ENCODE data around the gene KITLG.

KITLG gene

GRCh38 chr12:88493636-88494035 lies 86.6 kb downstream of the KITLG start:
- ATAC-seq: peak; percentile 36; the same call in 1 of the 3 replicates
- TF ChIP-seq ZFP30 (CRISPR knock-in tag; IDR thresholded peaks at IDR 0.05) (no peak), GLIS3 (CRISPR knock-in tag; IDR thresholded peaks at IDR 0.05) (no peak), ESRRG (CRISPR knock-in tag; IDR thresholded peaks at IDR 0.05) (no peak), PPARA (CRISPR knock-in tag; IDR thresholded peaks at IDR 0.05; ENCODE audit: borderline replicate concordance) (no peak), ARNTL (CRISPR knock-in tag; IDR thresholded peaks at IDR 0.05; ENCODE audit: borderline replicate concordance, low read depth) (no peak), CSRNP3 (CRISPR knock-in tag; IDR thresholded peaks at IDR 0.05) (no peak), ZFP3 (CRISPR knock-in tag; IDR thresholded peaks at IDR 0.05) (no peak), CSDC2 (CRISPR knock-in tag; IDR thresholded peaks at IDR 0.05) (no peak), ZC3H10 (CRISPR knock-in tag; IDR thresholded peaks at IDR 0.05) (no peak), TCF4 (CRISPR knock-in tag; IDR thresholded peaks at IDR 0.05; ENCODE audit: borderline replicate concordance) (no peak), RARB (CRISPR knock-in tag; IDR thresholded peaks at IDR 0.05) (no peak), ISL1 (CRISPR knock-in tag; IDR thresholded peaks at IDR 0.05) (no peak), TOX (CRISPR knock-in tag; IDR thresholded peaks at IDR 0.05; ENCODE audit: borderline replicate concordance) (no peak), ZNF70 (CRISPR knock-in tag; IDR thresholded peaks at IDR 0.05) (no peak), SNAI2 (CRISPR knock-in tag; IDR thresholded peaks at IDR 0.05) (no peak), OSR1 (CRISPR knock-in tag; IDR thresholded peaks at IDR 0.05) (no peak)

- TF ChIP-seq ZC3H10 (CRISPR knock-in tag; IDR thresholded peaks at IDR 0.05) (no peak), PATZ1 (CRISPR knock-in tag; IDR thresholded peaks at IDR 0.05; ENCODE audit: borderline replicate concordance) (no peak), RARB (CRISPR knock-in tag; IDR thresholded peaks at IDR 0.05) (no peak), CSRNP3 (CRISPR knock-in tag; IDR thresholded peaks at IDR 0.05) (no peak), ZNF565 (CRISPR knock-in tag; conservative IDR thresholded peaks at IDR 0.05; ENCODE audit: low read depth) (no peak), POU6F1 (CRISPR knock-in tag; IDR thresholded peaks at IDR 0.05; ENCODE audit: borderline replicate concordance, low read depth) (no peak), CSDC2 (CRISPR knock-in tag; IDR thresholded peaks at IDR 0.05) (no peak), SNAI2 (CRISPR knock-in tag; IDR thresholded peaks at IDR 0.05) (no peak), PPARA (CRISPR knock-in tag; IDR thresholded peaks at IDR 0.05; ENCODE audit: borderline replicate concordance) (no peak), TSHZ2 (CRISPR knock-in tag; IDR thresholded peaks at IDR 0.05) (no peak), ISL1 (CRISPR knock-in tag; IDR thresholded peaks at IDR 0.05) (no peak), ZFP30 (CRISPR knock-in tag; IDR thresholded peaks at IDR 0.05) (no peak), CREB5 (CRISPR knock-in tag; IDR thresholded peaks at IDR 0.05; ENCODE audit: low read depth) (no peak), BACH2 (CRISPR knock-in tag; IDR thresholded peaks at IDR 0.05; ENCODE audit: borderline replicate concordance) (no peak), TOX (CRISPR knock-in tag; IDR thresholded peaks at IDR 0.05; ENCODE audit: borderline replicate concordance) (no peak), GLIS3 (CRISPR knock-in tag; IDR thresholded peaks at IDR 0.05) (no peak), ARNTL (CRISPR knock-in tag; IDR thresholded peaks at IDR 0.05; ENCODE audit: borderline replicate concordance, low read depth) (no peak), OSR1 (CRISPR knock-in tag; IDR thresholded peaks at IDR 0.05) (no peak), ESRRG (CRISPR knock-in tag; IDR thresholded peaks at IDR 0.05) (no peak)
- no peak for ATAC-seq
These were observed 89.8 kb downstream of the KITLG start for GRCh38 chr12:88490425-88490824.
